H1 (cell line): ENCODE data around the gene SLC15A3. TPM values are rescaled to one million over a fixed set of nuclear protein-coding genes. Genes with fewer than 3 reads are reported as not detected.

Source experiments
- GTF2F1 ChIP-seq: IDR thresholded peaks from 2 replicates; pipeline ENCODE4 v1.6.1; 2012; ENCODE audit warnings: low read depth, low read length, improper control_type of control experiment, borderline replicate concordance
- TAF7 ChIP-seq: optimal IDR thresholded peaks from 2 replicates; pipeline ENCODE3; 2011; ENCODE audit warnings: low read depth, mild to moderate bottlenecking, inconsistent platforms, low read length, moderate library complexity, borderline replicate concordance
- TCF12 ChIP-seq: IDR thresholded peaks from 2 replicates; pipeline ENCODE4 v1.6.1; 2011; ENCODE audit warnings: low read depth, mild to moderate bottlenecking, low read length
- polyA plus RNA-seq, 7 experiments: library from polyadenylated mRNA; depleted of rRNA in 3 of 7; stranded (reverse) in 5 of 7; unstranded in 2 of 7; fragments of >200 nt in 5 of 7; fragments of 200-250 nt in 2 of 7; gene quantifications; 1 replicate in 5 of 7; 2 replicates in 1 of 7; 4 replicates in 1 of 7; pipeline versions ENCODE4 v1.2.1 to v1.2.3, GENCODE V29; 2011 to 2013; ENCODE audit warnings: missing spikeins in 2 of 7, mixed read lengths in 2 of 7
- total RNA-seq: library from RNA; stranded (reverse); fragmentation: NEBNext Ultra II Directional; extraction: Animal tissue kit (Norgen Biotek cat#: 25700); gene quantifications from 2 replicates; pipeline ENCODE4 v1.2.1, GENCODE V29; 2021

Gene SLC15A3
- total and polyA plus RNA-seq, 2 of the 8 experiments (the other 6 are each of a cell fraction or from before 2014, with no cell fraction given), result 25.8 to 31.0 TPM

DNA sequence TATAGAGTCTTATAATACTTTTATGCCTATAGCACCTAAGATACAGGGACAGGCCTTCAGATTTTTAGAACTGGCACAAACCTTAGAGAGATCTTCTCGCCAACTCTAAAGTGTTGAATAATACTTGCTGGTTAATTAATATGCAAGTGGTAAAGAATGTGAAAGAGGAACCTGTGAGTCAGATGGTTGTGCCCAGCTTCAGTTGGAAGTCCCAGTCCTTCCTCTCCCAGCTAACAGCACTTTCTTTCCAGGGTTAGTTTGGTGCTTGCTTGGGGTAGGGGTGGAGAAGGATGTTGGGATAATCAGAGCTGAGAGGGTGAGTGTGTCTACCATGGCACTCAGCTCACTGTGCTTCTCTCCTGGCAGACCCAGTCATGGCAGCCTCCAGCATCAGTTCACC, 32.7 kb downstream of the SLC15A3 start (continued):
- TF ChIP-seq GTF2F1 (no peak), TAF7 (no peak), TCF12 (no peak)
